GM23338 (cell line): ENCODE measurements around the gene FNDC3A. TPM values are rescaled to one million over a fixed set of nuclear protein-coding genes. Genes with fewer than 3 reads are reported as not detected.

Experiments used
- ATAC-seq: fragments of 200-7000 bp; cut with Tn5 transposase; 3 replicates; pipeline ENCODE4 v1.9.1; 2020
- DNase-seq: peaks from one replicate; pipeline ENCODE4 v3.0.0-alpha.2; 2015; ENCODE audit warnings: low spot score
- H2AFZ ChIP-seq: fragments of 200-600 bp; sonication (generic); 2 replicates; pipeline ENCODE4 v1.8.0; 2016; ENCODE audit warnings: antibody characterized with exemption, mild to moderate bottlenecking, moderate library complexity
- H3F3A ChIP-seq: fragments of 200-600 bp; sonication (generic); replicated peaks from 2 replicates; pipeline ENCODE4 v1.8.0; 2017; ENCODE audit warnings: antibody characterized with exemption, mixed run types, low read depth
- H3K27ac ChIP-seq: fragments of 200-600 bp; sonication (generic); 2 replicates; pipeline ENCODE4 v1.6.1; 2016; ENCODE audit warnings: low read depth
- H3K27me3 ChIP-seq: fragments of 200-600 bp; sonication (generic); 2 replicates; pipeline ENCODE4 v1.8.0; 2016; ENCODE audit warnings: mild to moderate bottlenecking, mixed run types, moderate library complexity; ENCODE audit not compliant: insufficient read depth
- H3K36me3 ChIP-seq: fragments of 200-600 bp; sonication (generic); 2 replicates; pipeline ENCODE4 v1.8.0; 2016; ENCODE audit warnings: mild to moderate bottlenecking; ENCODE audit not compliant: insufficient read depth
- H3K4me1 ChIP-seq: fragments of 200-600 bp; sonication (generic); 2 replicates; pipeline ENCODE4 v1.8.0; 2016; ENCODE audit warnings: mild to moderate bottlenecking, moderate library complexity; ENCODE audit not compliant: insufficient read depth
- H3K4me2 ChIP-seq: fragments of 200-600 bp; sonication (generic); 2 replicates; pipeline ENCODE4 v1.7.1; 2017; ENCODE audit warnings: mixed run types
- H3K4me3 ChIP-seq: fragments of 200-600 bp; sonication (generic); 2 replicates; pipeline ENCODE4 v1.6.1; 2016; ENCODE audit warnings: mixed run types
- H3K79me2 ChIP-seq: fragments of 200-600 bp; sonication (generic); replicated peaks from 2 replicates; pipeline ENCODE4 v1.8.0; 2017; ENCODE audit warnings: mild to moderate bottlenecking; ENCODE audit not compliant: insufficient read depth
- H3K9me2 ChIP-seq: fragments of 200-600 bp; sonication (generic); 2 replicates; pipeline ENCODE4 v1.8.0; 2017; ENCODE audit not compliant: insufficient read depth
- H4K20me1 ChIP-seq: fragments of 200-600 bp; sonication (generic); replicated peaks from 2 replicates; pipeline ENCODE4 v1.8.0; 2017; ENCODE audit warnings: mild to moderate bottlenecking; ENCODE audit not compliant: insufficient read depth
- H3K27ac Mint-ChIP-seq: 2 replicates; pipeline ENCODE4 v1.8.0; 2020; ENCODE audit warnings: inconsistent platforms, mild to moderate bottlenecking, moderate library complexity, mixed read lengths
- H3K27me3 Mint-ChIP-seq: 3 replicates; pipeline ENCODE4 v1.8.0; 2022; ENCODE audit warnings: low read depth, mild to moderate bottlenecking, moderate library complexity, mixed read lengths, inconsistent platforms; ENCODE audit not compliant: insufficient read depth, poor library complexity
- H3K36me3 Mint-ChIP-seq: 3 replicates; pipeline ENCODE4 v1.8.0; 2021; ENCODE audit warnings: low read depth, mild to moderate bottlenecking, inconsistent platforms, moderate library complexity, mixed read lengths
- H3K4me1 Mint-ChIP-seq: 3 replicates; pipeline ENCODE4 v1.8.0; 2020; ENCODE audit warnings: mild to moderate bottlenecking, inconsistent platforms, mixed read lengths
- H3K4me3 Mint-ChIP-seq: 3 replicates; pipeline ENCODE4 v1.8.0; 2021; ENCODE audit warnings: moderate library complexity, mild to moderate bottlenecking, inconsistent platforms, mixed read lengths
- H3K9me3 Mint-ChIP-seq: 3 replicates; pipeline ENCODE4 v1.8.0; 2020; ENCODE audit warnings: moderate library complexity, mild to moderate bottlenecking, inconsistent platforms, mixed read lengths
- CREB1 ChIP-seq: fragments of 250-450 bp; sonication (Bioruptor Pico); IDR thresholded peaks from 2 replicates; pipeline ENCODE4 v1.5.0; 2020; ENCODE audit warnings: low read depth, mild to moderate bottlenecking, moderate library complexity
- EZH2 ChIP-seq: fragments of 200-600 bp; sonication (generic); IDR thresholded peaks from one replicate; pipeline ENCODE4 v1.8.0; 2017; ENCODE audit warnings: antibody characterized with exemption, mild to moderate bottlenecking, low read depth; ENCODE audit not compliant: unreplicated experiment
- EZH2phosphoT487 ChIP-seq: fragments of 200-600 bp; sonication (generic); IDR thresholded peaks from one replicate; pipeline ENCODE4 v1.8.1; 2018; ENCODE audit warnings: antibody characterized with exemption; ENCODE audit not compliant: unreplicated experiment
- JUNB ChIP-seq: IDR thresholded peaks from one replicate; pipeline ENCODE4 v1.6.1; 2016; ENCODE audit warnings: antibody characterized with exemption; ENCODE audit not compliant: unreplicated experiment
- NANOG ChIP-seq: IDR thresholded peaks from 2 replicates; pipeline ENCODE4 v1.6.1; 2016; ENCODE audit warnings: antibody characterized with exemption, borderline replicate concordance
- POLR2AphosphoS5 ChIP-seq: IDR thresholded peaks from 2 replicates; pipeline ENCODE4 v1.6.1; 2016; ENCODE audit warnings: antibody characterized with exemption, low read depth
- STAT1 ChIP-seq: IDR thresholded peaks from one replicate; pipeline ENCODE4 v1.6.1; 2016; ENCODE audit warnings: antibody characterized with exemption; ENCODE audit not compliant: unreplicated experiment
- ZNF114 ChIP-seq: fragments of 250-450 bp; sonication (Bioruptor Pico); IDR thresholded peaks from 2 replicates; pipeline ENCODE4 v1.5.0; 2020; ENCODE audit warnings: mild to moderate bottlenecking, moderate library complexity
- ZNF331 ChIP-seq: fragments of 250-450 bp; sonication (Bioruptor Pico); IDR thresholded peaks from 2 replicates; pipeline ENCODE4 v1.5.0; 2020; ENCODE audit warnings: low read depth, mild to moderate bottlenecking, moderate library complexity
- polyA plus RNA-seq: library from polyadenylated mRNA; unstranded; fragments of >200 nt; fragmentation: Nextera tagmentation; extraction: Ambion mirVana; gene quantifications from 2 replicates; pipeline ENCODE4 v1.2.1, GENCODE V29; 2016
- total RNA-seq: library from RNA; depleted of rRNA; stranded (reverse); fragments of >200 nt; shearing (Covaris generic); gene quantifications from 2 replicates; pipeline ENCODE4 v1.2.3, GENCODE V29; 2014
- TF ChIP-seq, protein P1 (sequence below): IDR thresholded peaks from 2 replicates; pipeline ENCODE4 v1.6.1; 2016; ENCODE audit warnings: antibody characterized with exemption
- TF ChIP-seq, protein P2 (sequence below), 2 experiments: fragments of 200-600 bp in 1 of 2; sonication (generic) in 1 of 2; conservative IDR thresholded peaks; 2 replicates each; pipeline versions ENCODE4 v1.5.1 to v1.6.1; 2016 to 2017; ENCODE audit warnings: antibody characterized with exemption in 2 of 2, low read depth in 2 of 2, mild to moderate bottlenecking in 2 of 2, moderate library complexity in 1 of 2
- TF ChIP-seq, protein P3 (sequence below): IDR thresholded peaks from one replicate; pipeline ENCODE4 v1.6.1; 2018; ENCODE audit warnings: antibody characterized with exemption; ENCODE audit not compliant: unreplicated experiment
- TF ChIP-seq, protein P4 (sequence below): fragments of 250-450 bp; sonication (Bioruptor Pico); IDR thresholded peaks from 2 replicates; pipeline ENCODE4 v1.5.0; 2020; ENCODE audit warnings: mild to moderate bottlenecking, moderate library complexity

The FNDC3A gene
- total and polyA plus RNA-seq, 2 experiments from 2014 or later = 10.3 to 31.1 TPM

DNA sequence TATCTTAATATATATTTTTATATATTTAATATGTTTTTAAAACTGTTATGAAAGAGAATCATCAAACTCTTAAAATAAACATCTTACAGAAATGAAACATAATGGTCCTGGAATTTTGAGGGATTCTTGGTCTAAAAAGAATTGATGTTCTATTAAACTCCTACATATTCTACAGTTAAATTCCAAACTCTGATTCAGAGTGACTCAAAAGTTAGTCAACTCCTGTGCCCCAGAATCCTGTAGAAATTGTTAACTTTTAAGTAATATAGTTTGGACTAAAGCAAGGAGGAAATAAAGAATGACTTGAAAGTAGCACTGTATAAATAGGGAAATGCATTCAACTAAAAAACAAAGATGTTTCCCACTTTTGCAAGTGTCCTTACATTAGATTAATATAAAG is 47.7 kb downstream of the FNDC3A start:
- Mint-ChIP-seq H3K27me3 (peaks cover 2% of the 10 kb centered on the region), H3K4me3 (no peak overlapping the region), H3K36me3 (peaks cover 41% of the 10 kb centered on the region), H3K27ac (no peak overlapping the region), H3K4me1 (peaks cover 18% of the 10 kb centered on the region), H3K9me3 (peaks cover 16% of the 10 kb centered on the region)
- Histone ChIP-seq H4K20me1 (no peaks in the 10 kb centered on the region), H2AFZ (no peak overlapping the region), H3K4me3 (no peak overlapping the region), H3K36me3 (no peaks in the 10 kb centered on the region; the same call in 1 of the 2 replicates), H3K27me3 (no peaks in the 10 kb centered on the region), H3K27ac (no peak overlapping the region), H3K9me2 (no peaks in the 10 kb centered on the region), H3K4me1 (peaks cover 22% of the 10 kb centered on the region), H3K79me2 (peaks cover 7% of the 10 kb centered on the region; the same call in 1 of the 2 replicates), H3K4me2 (no peak overlapping the region), H3F3A (no peaks in the 10 kb centered on the region)
- ATAC-seq (no peak), DNase-seq (no peak)
- TF ChIP-seq EZH2 (no peak), JUNB (no peak), ZNF331 (no peak), NANOG (no peak), CREB1 (CRISPR knock-in tag) (no peak), ZNF114 (CRISPR knock-in tag) (no peak), STAT1 (no peak), EZH2phosphoT487 (no peak), POLR2AphosphoS5 (no peak)
- TF ChIP-seq, protein P1, sequence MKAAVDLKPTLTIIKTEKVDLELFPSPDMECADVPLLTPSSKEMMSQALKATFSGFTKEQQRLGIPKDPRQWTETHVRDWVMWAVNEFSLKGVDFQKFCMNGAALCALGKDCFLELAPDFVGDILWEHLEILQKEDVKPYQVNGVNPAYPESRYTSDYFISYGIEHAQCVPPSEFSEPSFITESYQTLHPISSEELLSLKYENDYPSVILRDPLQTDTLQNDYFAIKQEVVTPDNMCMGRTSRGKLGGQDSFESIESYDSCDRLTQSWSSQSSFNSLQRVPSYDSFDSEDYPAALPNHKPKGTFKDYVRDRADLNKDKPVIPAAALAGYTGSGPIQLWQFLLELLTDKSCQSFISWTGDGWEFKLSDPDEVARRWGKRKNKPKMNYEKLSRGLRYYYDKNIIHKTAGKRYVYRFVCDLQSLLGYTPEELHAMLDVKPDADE = no peak
- TF ChIP-seq, protein P2, sequence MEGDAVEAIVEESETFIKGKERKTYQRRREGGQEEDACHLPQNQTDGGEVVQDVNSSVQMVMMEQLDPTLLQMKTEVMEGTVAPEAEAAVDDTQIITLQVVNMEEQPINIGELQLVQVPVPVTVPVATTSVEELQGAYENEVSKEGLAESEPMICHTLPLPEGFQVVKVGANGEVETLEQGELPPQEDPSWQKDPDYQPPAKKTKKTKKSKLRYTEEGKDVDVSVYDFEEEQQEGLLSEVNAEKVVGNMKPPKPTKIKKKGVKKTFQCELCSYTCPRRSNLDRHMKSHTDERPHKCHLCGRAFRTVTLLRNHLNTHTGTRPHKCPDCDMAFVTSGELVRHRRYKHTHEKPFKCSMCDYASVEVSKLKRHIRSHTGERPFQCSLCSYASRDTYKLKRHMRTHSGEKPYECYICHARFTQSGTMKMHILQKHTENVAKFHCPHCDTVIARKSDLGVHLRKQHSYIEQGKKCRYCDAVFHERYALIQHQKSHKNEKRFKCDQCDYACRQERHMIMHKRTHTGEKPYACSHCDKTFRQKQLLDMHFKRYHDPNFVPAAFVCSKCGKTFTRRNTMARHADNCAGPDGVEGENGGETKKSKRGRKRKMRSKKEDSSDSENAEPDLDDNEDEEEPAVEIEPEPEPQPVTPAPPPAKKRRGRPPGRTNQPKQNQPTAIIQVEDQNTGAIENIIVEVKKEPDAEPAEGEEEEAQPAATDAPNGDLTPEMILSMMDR (conservative IDR thresholded peaks at IDR 0.05; ENCODE audit: low read depth in 2 of 2) = no peak
- TF ChIP-seq, protein P3, sequence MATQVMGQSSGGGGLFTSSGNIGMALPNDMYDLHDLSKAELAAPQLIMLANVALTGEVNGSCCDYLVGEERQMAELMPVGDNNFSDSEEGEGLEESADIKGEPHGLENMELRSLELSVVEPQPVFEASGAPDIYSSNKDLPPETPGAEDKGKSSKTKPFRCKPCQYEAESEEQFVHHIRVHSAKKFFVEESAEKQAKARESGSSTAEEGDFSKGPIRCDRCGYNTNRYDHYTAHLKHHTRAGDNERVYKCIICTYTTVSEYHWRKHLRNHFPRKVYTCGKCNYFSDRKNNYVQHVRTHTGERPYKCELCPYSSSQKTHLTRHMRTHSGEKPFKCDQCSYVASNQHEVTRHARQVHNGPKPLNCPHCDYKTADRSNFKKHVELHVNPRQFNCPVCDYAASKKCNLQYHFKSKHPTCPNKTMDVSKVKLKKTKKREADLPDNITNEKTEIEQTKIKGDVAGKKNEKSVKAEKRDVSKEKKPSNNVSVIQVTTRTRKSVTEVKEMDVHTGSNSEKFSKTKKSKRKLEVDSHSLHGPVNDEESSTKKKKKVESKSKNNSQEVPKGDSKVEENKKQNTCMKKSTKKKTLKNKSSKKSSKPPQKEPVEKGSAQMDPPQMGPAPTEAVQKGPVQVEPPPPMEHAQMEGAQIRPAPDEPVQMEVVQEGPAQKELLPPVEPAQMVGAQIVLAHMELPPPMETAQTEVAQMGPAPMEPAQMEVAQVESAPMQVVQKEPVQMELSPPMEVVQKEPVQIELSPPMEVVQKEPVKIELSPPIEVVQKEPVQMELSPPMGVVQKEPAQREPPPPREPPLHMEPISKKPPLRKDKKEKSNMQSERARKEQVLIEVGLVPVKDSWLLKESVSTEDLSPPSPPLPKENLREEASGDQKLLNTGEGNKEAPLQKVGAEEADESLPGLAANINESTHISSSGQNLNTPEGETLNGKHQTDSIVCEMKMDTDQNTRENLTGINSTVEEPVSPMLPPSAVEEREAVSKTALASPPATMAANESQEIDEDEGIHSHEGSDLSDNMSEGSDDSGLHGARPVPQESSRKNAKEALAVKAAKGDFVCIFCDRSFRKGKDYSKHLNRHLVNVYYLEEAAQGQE = no peak
- TF ChIP-seq, protein P4, sequence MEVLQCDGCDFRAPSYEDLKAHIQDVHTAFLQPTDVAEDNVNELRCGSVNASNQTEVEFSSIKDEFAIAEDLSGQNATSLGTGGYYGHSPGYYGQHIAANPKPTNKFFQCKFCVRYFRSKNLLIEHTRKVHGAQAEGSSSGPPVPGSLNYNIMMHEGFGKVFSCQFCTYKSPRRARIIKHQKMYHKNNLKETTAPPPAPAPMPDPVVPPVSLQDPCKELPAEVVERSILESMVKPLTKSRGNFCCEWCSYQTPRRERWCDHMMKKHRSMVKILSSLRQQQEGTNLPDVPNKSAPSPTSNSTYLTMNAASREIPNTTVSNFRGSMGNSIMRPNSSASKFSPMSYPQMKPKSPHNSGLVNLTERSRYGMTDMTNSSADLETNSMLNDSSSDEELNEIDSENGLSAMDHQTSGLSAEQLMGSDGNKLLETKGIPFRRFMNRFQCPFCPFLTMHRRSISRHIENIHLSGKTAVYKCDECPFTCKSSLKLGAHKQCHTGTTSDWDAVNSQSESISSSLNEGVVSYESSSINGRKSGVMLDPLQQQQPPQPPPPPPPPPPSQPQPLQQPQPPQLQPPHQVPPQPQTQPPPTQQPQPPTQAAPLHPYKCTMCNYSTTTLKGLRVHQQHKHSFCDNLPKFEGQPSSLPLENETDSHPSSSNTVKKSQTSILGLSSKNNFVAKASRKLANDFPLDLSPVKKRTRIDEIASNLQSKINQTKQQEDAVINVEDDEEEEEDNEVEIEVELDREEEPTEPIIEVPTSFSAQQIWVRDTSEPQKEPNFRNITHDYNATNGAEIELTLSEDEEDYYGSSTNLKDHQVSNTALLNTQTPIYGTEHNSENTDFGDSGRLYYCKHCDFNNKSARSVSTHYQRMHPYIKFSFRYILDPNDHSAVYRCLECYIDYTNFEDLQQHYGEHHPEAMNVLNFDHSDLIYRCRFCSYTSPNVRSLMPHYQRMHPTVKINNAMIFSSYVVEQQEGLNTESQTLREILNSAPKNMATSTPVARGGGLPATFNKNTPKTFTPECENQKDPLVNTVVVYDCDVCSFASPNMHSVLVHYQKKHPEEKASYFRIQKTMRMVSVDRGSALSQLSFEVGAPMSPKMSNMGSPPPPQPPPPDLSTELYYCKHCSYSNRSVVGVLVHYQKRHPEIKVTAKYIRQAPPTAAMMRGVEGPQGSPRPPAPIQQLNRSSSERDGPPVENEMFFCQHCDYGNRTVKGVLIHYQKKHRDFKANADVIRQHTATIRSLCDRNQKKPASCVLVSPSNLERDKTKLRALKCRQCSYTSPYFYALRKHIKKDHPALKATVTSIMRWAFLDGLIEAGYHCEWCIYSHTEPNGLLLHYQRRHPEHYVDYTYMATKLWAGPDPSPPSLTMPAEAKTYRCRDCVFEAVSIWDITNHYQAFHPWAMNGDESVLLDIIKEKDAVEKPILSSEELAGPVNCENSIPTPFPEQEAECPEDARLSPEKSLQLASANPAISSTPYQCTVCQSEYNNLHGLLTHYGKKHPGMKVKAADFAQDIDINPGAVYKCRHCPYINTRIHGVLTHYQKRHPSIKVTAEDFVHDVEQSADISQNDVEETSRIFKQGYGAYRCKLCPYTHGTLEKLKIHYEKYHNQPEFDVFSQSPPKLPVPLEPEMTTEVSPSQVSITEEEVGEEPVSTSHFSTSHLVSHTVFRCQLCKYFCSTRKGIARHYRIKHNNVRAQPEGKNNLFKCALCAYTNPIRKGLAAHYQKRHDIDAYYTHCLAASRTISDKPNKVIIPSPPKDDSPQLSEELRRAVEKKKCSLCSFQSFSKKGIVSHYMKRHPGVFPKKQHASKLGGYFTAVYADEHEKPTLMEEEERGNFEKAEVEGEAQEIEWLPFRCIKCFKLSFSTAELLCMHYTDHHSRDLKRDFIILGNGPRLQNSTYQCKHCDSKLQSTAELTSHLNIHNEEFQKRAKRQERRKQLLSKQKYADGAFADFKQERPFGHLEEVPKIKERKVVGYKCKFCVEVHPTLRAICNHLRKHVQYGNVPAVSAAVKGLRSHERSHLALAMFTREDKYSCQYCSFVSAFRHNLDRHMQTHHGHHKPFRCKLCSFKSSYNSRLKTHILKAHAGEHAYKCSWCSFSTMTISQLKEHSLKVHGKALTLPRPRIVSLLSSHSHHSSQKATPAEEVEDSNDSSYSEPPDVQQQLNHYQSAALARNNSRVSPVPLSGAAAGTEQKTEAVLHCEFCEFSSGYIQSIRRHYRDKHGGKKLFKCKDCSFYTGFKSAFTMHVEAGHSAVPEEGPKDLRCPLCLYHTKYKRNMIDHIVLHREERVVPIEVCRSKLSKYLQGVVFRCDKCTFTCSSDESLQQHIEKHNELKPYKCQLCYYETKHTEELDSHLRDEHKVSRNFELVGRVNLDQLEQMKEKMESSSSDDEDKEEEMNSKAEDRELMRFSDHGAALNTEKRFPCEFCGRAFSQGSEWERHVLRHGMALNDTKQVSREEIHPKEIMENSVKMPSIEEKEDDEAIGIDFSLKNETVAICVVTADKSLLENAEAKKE (CRISPR knock-in tag) = no peak
